ENCODE results near the gene DNAJB11. TPM values are rescaled to one million over a fixed set of nuclear protein-coding genes. Genes with fewer than 3 reads are reported as not detected.
"Not testable (repeated sequence)": the region's sequence is repeated elsewhere in the genome, so short reads cannot be mapped to it uniquely, and the experiment has no call there.

Gene DNAJB11
- total RNA-seq, 1 experiment from 2014 or later = 181 TPM

- no peak for DNase-seq
- H3K4me1 Mint-ChIP-seq (ENCODE audit: low read depth, unreplicated experiment) = peaks cover 22% of the 10 kb centered on the region
- no peak overlapping the region for H3K27ac Mint-ChIP-seq (ENCODE audit: unreplicated experiment)
- no peak overlapping the region for H3K4me3 Mint-ChIP-seq (ENCODE audit: low read depth, unreplicated experiment)
- CTCF ChIA-PET = no interaction called here
- no peaks in the 10 kb centered on the region for H3K36me3 Mint-ChIP-seq (ENCODE audit: insufficient read depth, unreplicated experiment)
- H3K9me3 Mint-ChIP-seq (ENCODE audit: low read depth, unreplicated experiment) = no peaks in the 10 kb centered on the region
- TF ChIP-seq CTCF (IDR thresholded peaks at IDR 0.05; ENCODE audit: unreplicated experiment) = no peak
- H3K27me3 Mint-ChIP-seq (ENCODE audit: unreplicated experiment) = no peaks in the 10 kb centered on the region
- no TSS peak for BruUV-seq (replicated peaks)
- intact Hi-C loops (cut with micrococcal nuclease; ENCODE audit: unreplicated experiment) = no loop called here
These were observed 57.4 kb downstream of the DNAJB11 start for GRCh38 chr3:186627852-186628414.

GRCh38 chr3:186628756-186629155, 58.2 kb downstream of the DNAJB11 start:
- TF ChIP-seq CTCF (IDR thresholded peaks at IDR 0.05; ENCODE audit: unreplicated experiment) = no peak
- Mint-ChIP-seq H3K4me3 (ENCODE audit: low read depth, unreplicated experiment) (no peak overlapping the region), H3K27ac (ENCODE audit: unreplicated experiment) (no peak overlapping the region), H3K36me3 (ENCODE audit: insufficient read depth, unreplicated experiment) (no peaks in the 10 kb centered on the region), H3K4me1 (ENCODE audit: low read depth, unreplicated experiment) (peaks cover 22% of the 10 kb centered on the region), H3K27me3 (ENCODE audit: unreplicated experiment) (no peaks in the 10 kb centered on the region), H3K9me3 (ENCODE audit: low read depth, unreplicated experiment) (no peaks in the 10 kb centered on the region)
- BruUV-seq (replicated peaks) = no TSS peak
- intact Hi-C loops (cut with micrococcal nuclease; ENCODE audit: unreplicated experiment) = no loop called here
- CTCF ChIA-PET = no interaction called here
- DNase-seq = no peak

- no peaks in the 10 kb centered on the region for H3K27me3 Mint-ChIP-seq (ENCODE audit: unreplicated experiment)
- H3K27ac Mint-ChIP-seq (ENCODE audit: unreplicated experiment) = no peak overlapping the region
- no TSS peak for BruUV-seq (replicated peaks)
- CTCF ChIA-PET = interaction anchor here (0.6 to 1.2 kb wide), 4 partner anchors 41 to 660 kb away, joined by 3 to 4 read pairs (median 3); no protein-coding TSS in a partner anchor
- H3K4me3 Mint-ChIP-seq (ENCODE audit: low read depth, unreplicated experiment) = no peak overlapping the region
- no peak for TF ChIP-seq CTCF (IDR thresholded peaks at IDR 0.05; ENCODE audit: unreplicated experiment)
- no peaks in the 10 kb centered on the region for H3K36me3 Mint-ChIP-seq (ENCODE audit: insufficient read depth, unreplicated experiment)
- no peaks in the 10 kb centered on the region for H3K9me3 Mint-ChIP-seq (ENCODE audit: low read depth, unreplicated experiment)
- intact Hi-C loops (cut with micrococcal nuclease; ENCODE audit: unreplicated experiment) = loop anchor here (5.0 kb wide), 1 partner anchor 111 kb away; no protein-coding TSS in a partner anchor
- peaks cover 22% of the 10 kb centered on the region for H3K4me1 Mint-ChIP-seq (ENCODE audit: low read depth, unreplicated experiment)
- no peak for DNase-seq
These were observed 60.6 kb downstream of the DNAJB11 start for GRCh38 chr3:186630950-186631641.

GRCh38 chr3:186633481-186633880, 63.0 kb downstream of the DNAJB11 start:
- intact Hi-C loops (cut with micrococcal nuclease; ENCODE audit: unreplicated experiment) = loop anchor here (5.0 kb wide), 1 partner anchor 109 kb away; no protein-coding TSS in a partner anchor
- H3K4me1 Mint-ChIP-seq (ENCODE audit: low read depth, unreplicated experiment) = peaks cover 35% of the 10 kb centered on the region
- H3K4me3 Mint-ChIP-seq (ENCODE audit: low read depth, unreplicated experiment) = no peak overlapping the region
- H3K9me3 Mint-ChIP-seq (ENCODE audit: low read depth, unreplicated experiment) = no peaks in the 10 kb centered on the region
- H3K27ac Mint-ChIP-seq (ENCODE audit: unreplicated experiment) = no peak overlapping the region
- CTCF ChIA-PET = interaction anchor here (0.7 to 2.0 kb wide), 5 partner anchors 10 to 87 kb away, joined by 3 to 6 read pairs (median 4); no protein-coding TSS in a partner anchor
- no peak for DNase-seq
- H3K27me3 Mint-ChIP-seq (ENCODE audit: unreplicated experiment) = no peaks in the 10 kb centered on the region
- no peak for TF ChIP-seq CTCF (IDR thresholded peaks at IDR 0.05; ENCODE audit: unreplicated experiment)
- no peaks in the 10 kb centered on the region for H3K36me3 Mint-ChIP-seq (ENCODE audit: insufficient read depth, unreplicated experiment)
- no TSS peak for BruUV-seq (replicated peaks)

GRCh38 chr3:186634207-186634606, 63.7 kb downstream of the DNAJB11 start:
- H3K4me3 Mint-ChIP-seq (ENCODE audit: low read depth, unreplicated experiment) = not testable (repeated sequence)
- CTCF ChIA-PET = interaction anchor here (1.2 to 2.0 kb wide), 2 partner anchors 10 to 19 kb away, joined by 3 to 6 read pairs; no protein-coding TSS in a partner anchor

More at GRCh38 chr3:186634207-186634606, 63.7 kb downstream of the DNAJB11 start:
- H3K27ac Mint-ChIP-seq (ENCODE audit: unreplicated experiment); H3K36me3 Mint-ChIP-seq (ENCODE audit: insufficient read depth, unreplicated experiment); H3K9me3 Mint-ChIP-seq (ENCODE audit: low read depth, unreplicated experiment); H3K27me3 Mint-ChIP-seq (ENCODE audit: unreplicated experiment); BruUV-seq (replicated peaks); DNase-seq: not testable (repeated sequence)
- peaks cover 33% of the 10 kb centered on the region for H3K4me1 Mint-ChIP-seq (ENCODE audit: low read depth, unreplicated experiment)
- intact Hi-C loops (cut with micrococcal nuclease; ENCODE audit: unreplicated experiment) = loop anchor here (5.0 kb wide), 1 partner anchor 108 kb away; no protein-coding TSS in a partner anchor

Data from Calu3 (cell line).